ENCODE results near the gene JPT2. TPM values are rescaled to one million over a fixed set of nuclear protein-coding genes. Genes with fewer than 3 reads are reported as not detected.

Gene JPT2
- total RNA-seq, 4 donors from 2014 or later: 20.8 to 57.5 (median 38.2) TPM

- no peak for DNase-seq (ENCODE audit: extremely low spot score)
- no peak overlapping the region for H3K4me3 ChIP-seq
- TF ChIP-seq POLR2A (IDR thresholded peaks at IDR 0.05; ENCODE audit: low read depth) (no peak), CTCF (IDR thresholded peaks at IDR 0.05) (no peak)
- H3K9me3 ChIP-seq: no peaks in the 10 kb centered on the region
- peaks cover 45 to 92% (median 84%) of the 10 kb centered on the region in 4 donors for H3K36me3 ChIP-seq
- H3K27ac ChIP-seq (replicated peaks in 1 of 4): no peak overlapping the region
- peaks cover 0 to 3% (median 0%) of the 10 kb centered on the region in 4 donors for H3K4me1 ChIP-seq
- 95% methylated on average over 14 of the region's 15 CpGs for WGBS
- intact Hi-C loops (cut with DNase I): no loop called here
- H3K27me3 ChIP-seq: no peaks in the 10 kb centered on the region
These were observed 25.1 kb upstream of the JPT2 start for GRCh38 chr16:1653023-1653422.

GRCh38 chr16:1654505-1655268 lies 23.4 kb upstream of the JPT2 start:
- no peak for DNase-seq (ENCODE audit: extremely low spot score)
- TF ChIP-seq POLR2AphosphoS5 (IDR thresholded peaks at IDR 0.05): no peak
- no peak for TF ChIP-seq POLR2A (IDR thresholded peaks at IDR 0.05; ENCODE audit: low read depth)
- TF ChIP-seq EP300 (IDR thresholded peaks at IDR 0.05): no peak
- TF ChIP-seq CTCF (IDR thresholded peaks at IDR 0.05): no peak
- Histone ChIP-seq H3K27ac (replicated peaks in 1 of 4) (no peak overlapping the region), H3K27me3 (no peaks in the 10 kb centered on the region), H3K9me3 (no peaks in the 10 kb centered on the region), H3K4me3 (no peak overlapping the region), H3K36me3 (peaks cover 50 to 95% (median 88%) of the 10 kb centered on the region in 4 donors), H3K4me1 (peaks cover 0 to 3% (median 0%) of the 10 kb centered on the region in 4 donors)
- 85% methylated on average over 31 of the region's 32 CpGs for WGBS
- intact Hi-C loops (cut with DNase I): no loop called here

- H3K27ac ChIP-seq (replicated peaks in 1 of 4): no peak overlapping the region
- H3K36me3 ChIP-seq: peaks cover 56 to 100% (median 91%) of the 10 kb centered on the region in 4 donors
- no peak for DNase-seq (ENCODE audit: extremely low spot score)
- no peak overlapping the region for H3K4me3 ChIP-seq
- WGBS: 88% methylated on average over 12 of the region's 16 CpGs
- H3K27me3 ChIP-seq: no peaks in the 10 kb centered on the region
- no peak for TF ChIP-seq CTCF (IDR thresholded peaks at IDR 0.05)
- no peak for TF ChIP-seq POLR2AphosphoS5 (IDR thresholded peaks at IDR 0.05)
- no peak for TF ChIP-seq EP300 (IDR thresholded peaks at IDR 0.05)
- TF ChIP-seq POLR2A (IDR thresholded peaks at IDR 0.05; ENCODE audit: low read depth): no peak
- peaks cover 0 to 3% (median 0%) of the 10 kb centered on the region in 4 donors for H3K4me1 ChIP-seq
- intact Hi-C loops (cut with DNase I): no loop called here
- H3K9me3 ChIP-seq: no peaks in the 10 kb centered on the region
These were observed 22.7 kb upstream of the JPT2 start for GRCh38 chr16:1655269-1655807.

- Histone ChIP-seq H3K9me3 (no peaks in the 10 kb centered on the region), H3K36me3 (peaks cover 64 to 100% (median 91%) of the 10 kb centered on the region in 4 donors), H3K4me1 (peaks cover 0 to 3% (median 0%) of the 10 kb centered on the region in 4 donors), H3K4me3 (no peak overlapping the region), H3K27ac (replicated peaks in 1 of 4) (no peak overlapping the region), H3K27me3 (no peaks in the 10 kb centered on the region)
- DNase-seq (ENCODE audit: extremely low spot score): no peak
- intact Hi-C loops (cut with DNase I): no loop called here
- TF ChIP-seq CTCF (IDR thresholded peaks at IDR 0.05) (no peak), EP300 (IDR thresholded peaks at IDR 0.05) (no peak), POLR2AphosphoS5 (IDR thresholded peaks at IDR 0.05) (no peak), POLR2A (IDR thresholded peaks at IDR 0.05; ENCODE audit: low read depth) (no peak)
- 96% methylated on average over 16 of the region's 52 CpGs for WGBS
These were observed 21.9 kb upstream of the JPT2 start for GRCh38 chr16:1655909-1656807.

All from esophagus muscularis mucosa (tissue), 4 donors.